Parathyroid adenoma (tissue), 2 donors: ENCODE measurements around the gene GCHFR.

Experiments used
- H2AFZ ChIP-seq: fragments of 300-600 bp; sonication (generic); one replicate; pipeline ENCODE4 v1.7.0; 2017; ENCODE audit warnings: antibody characterized with exemption, mild to moderate bottlenecking
- H3K27ac ChIP-seq: fragments of 300-600 bp; sonication (generic); one replicate; pipeline ENCODE4 v1.7.0; 2017
- H3K27me3 ChIP-seq: fragments of 300-600 bp; sonication (generic); one replicate; pipeline ENCODE4 v1.7.0; 2017; ENCODE audit warnings: low read length; ENCODE audit not compliant: control insufficient read depth, insufficient read depth
- H3K36me3 ChIP-seq: fragments of 300-600 bp; sonication (generic); one replicate; pipeline ENCODE4 v1.7.0; 2017; ENCODE audit warnings: low read length; ENCODE audit not compliant: control insufficient read depth, insufficient read depth
- H3K4me1 ChIP-seq: fragments of 300-600 bp; sonication (generic); one replicate; pipeline ENCODE4 v1.7.0; 2017; ENCODE audit warnings: control low read depth
- H3K4me2 ChIP-seq: fragments of 300-600 bp; sonication (generic); one replicate; pipeline ENCODE4 v1.7.0; 2017; ENCODE audit warnings: low read length
- H3K4me3 ChIP-seq: fragments of 300-600 bp; sonication (generic); one replicate; pipeline ENCODE4 v1.7.0; 2017; ENCODE audit warnings: low read depth, low read length
- H3K79me2 ChIP-seq: fragments of 300-600 bp; sonication (generic); one replicate; pipeline ENCODE4 v1.7.0; 2017; ENCODE audit warnings: control low read depth
- H3K9ac ChIP-seq: fragments of 300-600 bp; sonication (generic); one replicate; pipeline ENCODE4 v1.7.0; 2017; ENCODE audit warnings: mild to moderate bottlenecking
- H3K9me3 ChIP-seq: fragments of 300-600 bp; sonication (generic); one replicate; pipeline ENCODE4 v1.7.0; 2017; ENCODE audit warnings: low read length; ENCODE audit not compliant: control insufficient read depth
- TF ChIP-seq, protein P1 (sequence below): fragments of 300-600 bp; sonication (generic); IDR thresholded peaks from one replicate; pipeline ENCODE4 v1.7.0; 2017; ENCODE audit warnings: antibody characterized with exemption, mild to moderate bottlenecking
- donor health status: primary hyperparathyroidism.

The GCHFR gene

GRCh38 chr15:40792394-40792793, 28.5 kb downstream of the GCHFR start:
- Histone ChIP-seq H3K9me3 (no peaks in the 10 kb centered on the region), H3K27ac (no peak overlapping the region), H3K4me3 (no peak overlapping the region), H3K27me3 (no peaks in the 10 kb centered on the region), H3K4me1 (peaks cover 7% of the 10 kb centered on the region), H3K36me3 (no peaks in the 10 kb centered on the region), H2AFZ (no peak overlapping the region), H3K79me2 (peaks cover 23% of the 10 kb centered on the region), H3K4me2 (no peak overlapping the region), H3K9ac (no peak overlapping the region)
- TF ChIP-seq, protein P1, sequence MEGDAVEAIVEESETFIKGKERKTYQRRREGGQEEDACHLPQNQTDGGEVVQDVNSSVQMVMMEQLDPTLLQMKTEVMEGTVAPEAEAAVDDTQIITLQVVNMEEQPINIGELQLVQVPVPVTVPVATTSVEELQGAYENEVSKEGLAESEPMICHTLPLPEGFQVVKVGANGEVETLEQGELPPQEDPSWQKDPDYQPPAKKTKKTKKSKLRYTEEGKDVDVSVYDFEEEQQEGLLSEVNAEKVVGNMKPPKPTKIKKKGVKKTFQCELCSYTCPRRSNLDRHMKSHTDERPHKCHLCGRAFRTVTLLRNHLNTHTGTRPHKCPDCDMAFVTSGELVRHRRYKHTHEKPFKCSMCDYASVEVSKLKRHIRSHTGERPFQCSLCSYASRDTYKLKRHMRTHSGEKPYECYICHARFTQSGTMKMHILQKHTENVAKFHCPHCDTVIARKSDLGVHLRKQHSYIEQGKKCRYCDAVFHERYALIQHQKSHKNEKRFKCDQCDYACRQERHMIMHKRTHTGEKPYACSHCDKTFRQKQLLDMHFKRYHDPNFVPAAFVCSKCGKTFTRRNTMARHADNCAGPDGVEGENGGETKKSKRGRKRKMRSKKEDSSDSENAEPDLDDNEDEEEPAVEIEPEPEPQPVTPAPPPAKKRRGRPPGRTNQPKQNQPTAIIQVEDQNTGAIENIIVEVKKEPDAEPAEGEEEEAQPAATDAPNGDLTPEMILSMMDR, result no peak

- H3K9ac ChIP-seq, result no peak overlapping the region
- H3K27me3 ChIP-seq, result no peaks in the 10 kb centered on the region
Observed at GRCh38 chr15:40793216-40793989, 29.5 kb downstream of the GCHFR start.

GRCh38 chr15:40796041-40796440, 32.2 kb downstream of the GCHFR start:
- Histone ChIP-seq H3K27me3 (no peaks in the 10 kb centered on the region), H3K79me2 (peaks cover 39% of the 10 kb centered on the region), H3K4me1 (peaks cover 3% of the 10 kb centered on the region)

More at GRCh38 chr15:40793216-40793989, 29.5 kb downstream of the GCHFR start:
- H3K36me3 ChIP-seq, result no peaks in the 10 kb centered on the region
- H3K9me3 ChIP-seq, result no peaks in the 10 kb centered on the region
- TF ChIP-seq, protein P1, result no peak
- H3K27ac ChIP-seq, result no peak overlapping the region
- H3K79me2 ChIP-seq, result peaks cover 29% of the 10 kb centered on the region
- H3K4me1 ChIP-seq, result peaks cover 3% of the 10 kb centered on the region
- H3K4me2 ChIP-seq, result no peak overlapping the region
- H2AFZ ChIP-seq, result no peak overlapping the region
- H3K4me3 ChIP-seq, result no peak overlapping the region

GRCh38 chr15:40796512-40796911, 32.6 kb downstream of the GCHFR start:
- Histone ChIP-seq H3K4me2 (no peak overlapping the region), H3K27me3 (no peaks in the 10 kb centered on the region), H3K27ac (no peak overlapping the region), H2AFZ (no peak overlapping the region), H3K9me3 (no peaks in the 10 kb centered on the region), H3K4me3 (no peak overlapping the region), H3K4me1 (peaks cover 3% of the 10 kb centered on the region), H3K9ac (no peak overlapping the region), H3K36me3 (no peaks in the 10 kb centered on the region), H3K79me2 (peaks cover 39% of the 10 kb centered on the region)
- TF ChIP-seq, protein P1, result no peak

More at GRCh38 chr15:40796041-40796440, 32.2 kb downstream of the GCHFR start:
- Histone ChIP-seq H3K4me2 (no peak overlapping the region), H3K9me3 (no peaks in the 10 kb centered on the region), H2AFZ (no peak overlapping the region), H3K27ac (no peak overlapping the region), H3K9ac (no peak overlapping the region), H3K36me3 (no peaks in the 10 kb centered on the region), H3K4me3 (no peak overlapping the region)
- TF ChIP-seq, protein P1, result no peak

DNA sequence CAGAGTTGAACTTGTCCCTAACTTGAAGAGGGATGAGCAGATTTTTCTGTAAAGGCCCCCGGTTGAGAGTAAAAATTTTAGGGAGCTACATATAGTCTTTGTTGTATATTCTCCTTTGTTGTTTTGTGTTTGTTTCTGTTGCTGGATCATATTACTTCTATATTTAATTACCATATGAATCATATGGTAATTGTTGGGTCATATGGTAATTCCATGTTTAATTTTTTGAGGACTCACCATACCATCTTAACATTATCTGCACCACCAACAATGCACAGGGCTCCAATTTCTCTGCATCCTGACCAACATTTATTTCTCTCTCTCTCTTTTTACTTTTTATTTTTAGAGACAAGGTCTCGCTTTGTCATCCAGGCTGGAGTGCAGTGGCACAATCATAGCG, 35.7 kb downstream of the GCHFR start:
- Histone ChIP-seq H3K27me3 (no peaks in the 10 kb centered on the region), H3K36me3 (no peaks in the 10 kb centered on the region), H3K4me3 (no peak overlapping the region), H3K4me2 (no peak overlapping the region), H2AFZ (no peak overlapping the region), H3K9ac (no peak overlapping the region), H3K79me2 (peaks cover 28% of the 10 kb centered on the region), H3K27ac (no peak overlapping the region), H3K4me1 (peaks cover 10% of the 10 kb centered on the region), H3K9me3 (no peaks in the 10 kb centered on the region)
- TF ChIP-seq, protein P1, result no peak
